ENCODE measurements around the gene WDTC1.
A peak's percentile ranks its signal among the peaks of the same experiment; 100 is the strongest.
"Not testable (repeated sequence)": the region's sequence is repeated elsewhere in the genome, so short reads cannot be mapped to it uniquely, and the experiment has no call there.

Gene WDTC1

DNA sequence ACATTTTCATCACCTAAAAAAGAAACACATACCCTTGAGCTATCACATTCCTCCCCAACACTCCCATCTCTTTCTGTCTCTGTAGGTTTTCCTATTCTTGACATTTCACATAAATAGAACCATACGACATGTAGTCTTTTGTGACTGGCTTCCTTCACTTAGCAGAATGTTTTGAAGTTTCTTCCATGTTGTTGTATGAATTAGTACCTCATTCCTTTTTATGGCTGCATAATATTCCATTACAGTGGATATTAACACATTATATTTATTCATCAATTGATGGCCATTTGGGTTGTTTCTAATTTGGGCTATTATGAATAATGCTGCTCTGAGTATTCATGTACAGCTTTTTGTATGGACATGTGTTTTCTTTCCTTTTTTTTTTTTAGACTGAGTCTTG, 11.8 kb downstream of the WDTC1 start:
- DNase-seq (ENCODE audit: low read depth) = no peak

DNA sequence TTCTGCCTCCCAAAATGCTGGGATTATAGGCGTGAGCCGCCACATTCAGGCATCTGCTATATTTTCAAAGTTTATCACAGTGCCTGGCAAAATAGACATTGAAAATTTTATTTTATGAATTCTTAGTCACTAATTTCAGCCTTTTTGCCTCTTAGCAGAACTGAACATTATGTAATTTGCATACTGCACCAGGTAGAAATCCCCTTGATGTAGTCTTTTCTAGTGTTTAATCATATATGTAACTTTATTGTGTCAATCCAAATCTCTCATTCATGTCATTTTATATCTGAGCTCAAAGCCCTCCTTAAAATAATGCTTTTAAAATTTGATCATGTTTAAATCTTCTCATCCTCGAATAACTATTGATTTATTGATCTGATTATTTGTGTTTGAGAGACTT, 19.2 kb downstream of the WDTC1 start:
- DNase-seq (ENCODE audit: low read depth) = no peak

DNA sequence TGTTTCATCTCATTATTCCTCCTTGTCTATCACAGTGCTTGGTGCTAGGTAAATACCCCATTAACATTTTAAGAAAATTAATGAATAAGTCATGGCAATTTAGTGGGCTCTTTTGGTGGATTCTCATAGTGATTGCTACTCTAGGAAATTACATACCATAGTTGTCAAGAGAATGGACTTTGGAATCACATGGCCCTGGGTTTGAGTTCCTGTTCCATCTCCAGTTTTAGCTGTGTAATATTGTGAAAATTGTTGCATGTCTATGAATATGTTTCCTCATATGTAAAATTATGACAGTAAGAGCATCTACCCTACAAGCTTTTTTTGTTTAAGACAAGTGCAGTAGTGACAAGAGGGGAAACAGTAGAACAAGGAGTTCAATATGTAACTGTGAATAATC, 20.7 kb downstream of the WDTC1 start:
- DNase-seq (ENCODE audit: low read depth) = no peak

DNA sequence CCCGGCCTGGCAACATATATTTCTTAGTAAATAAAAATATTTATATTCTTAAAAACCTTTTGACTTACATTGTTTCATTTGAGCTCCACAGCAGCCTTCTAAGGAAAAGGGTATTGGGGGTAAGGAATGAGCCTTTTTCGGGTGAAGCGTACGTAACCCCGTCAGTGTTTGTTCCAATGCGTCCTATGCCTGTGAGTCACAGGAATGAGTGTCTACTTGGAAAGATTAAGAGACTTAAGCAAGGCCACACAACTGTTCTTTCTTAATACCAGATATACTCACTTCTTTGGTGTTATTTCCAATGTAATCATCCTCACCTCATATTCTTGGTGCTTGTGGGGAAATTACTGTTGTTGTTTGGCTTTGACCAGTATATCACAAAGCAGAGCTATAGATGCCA, 22.7 kb downstream of the WDTC1 start:
- DNase-seq (ENCODE audit: low read depth) = no peak

DNA sequence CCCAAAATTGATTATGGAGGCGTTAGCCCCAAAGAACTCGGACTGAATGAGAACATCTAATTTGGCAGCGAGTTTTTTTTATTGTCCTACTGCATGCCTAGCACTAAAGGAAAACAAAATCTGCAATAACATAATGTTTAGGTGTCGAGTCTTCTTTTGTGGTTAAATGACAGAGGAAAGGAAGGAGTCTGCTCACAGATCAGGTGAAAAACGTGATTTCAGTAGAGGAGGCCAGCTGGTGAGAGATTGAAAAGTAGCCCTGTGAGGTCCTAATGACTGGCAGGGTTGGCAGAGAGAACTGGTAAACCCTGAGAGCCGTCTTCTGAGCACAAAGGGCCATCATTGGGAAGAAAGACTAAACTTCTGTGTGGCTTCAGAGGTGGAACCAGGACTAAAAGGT, 24.2 kb downstream of the WDTC1 start:
- no peak for DNase-seq (ENCODE audit: low read depth)

DNA sequence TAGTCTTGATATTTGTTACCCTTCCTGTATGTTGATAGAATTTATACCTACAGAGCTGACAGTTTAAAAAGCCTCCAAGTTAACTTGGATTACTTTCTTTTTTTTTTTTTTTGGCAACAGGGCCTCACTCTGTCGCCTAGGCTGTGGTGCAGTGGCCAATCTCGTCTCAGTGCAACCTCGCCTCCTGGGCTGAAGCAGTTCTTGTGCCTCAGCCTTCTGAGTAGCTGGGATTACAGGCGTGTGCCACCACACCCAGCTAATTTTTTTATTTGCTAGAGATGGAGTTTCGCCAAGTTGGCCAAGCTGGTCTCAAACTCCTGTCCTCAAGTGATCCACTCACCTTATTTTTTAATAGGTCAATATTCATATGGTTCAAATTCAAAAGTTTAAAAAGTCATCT, 32.7 kb downstream of the WDTC1 start:
- no peak for DNase-seq (ENCODE audit: low read depth)

DNA sequence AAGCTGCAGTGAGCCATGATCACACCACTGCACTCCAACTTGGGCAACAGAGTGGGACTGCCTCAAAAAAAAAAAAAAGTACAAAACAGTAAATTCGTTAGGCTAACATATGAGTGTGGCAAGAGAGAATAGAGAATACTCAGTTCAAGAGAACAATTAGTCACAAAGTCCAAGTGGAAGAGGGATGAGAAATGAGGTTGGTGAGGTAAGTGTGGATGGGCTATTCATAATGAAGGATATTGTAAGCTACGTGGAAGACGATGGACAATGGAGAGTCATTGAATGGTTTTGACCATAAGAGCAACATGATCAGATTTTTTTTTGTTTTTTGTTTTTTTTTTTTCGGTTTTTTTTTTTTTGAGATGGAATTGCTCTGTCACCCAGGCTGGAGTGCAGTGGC, 34.8 kb downstream of the WDTC1 start:
- no peak for DNase-seq (ENCODE audit: low read depth)

DNA sequence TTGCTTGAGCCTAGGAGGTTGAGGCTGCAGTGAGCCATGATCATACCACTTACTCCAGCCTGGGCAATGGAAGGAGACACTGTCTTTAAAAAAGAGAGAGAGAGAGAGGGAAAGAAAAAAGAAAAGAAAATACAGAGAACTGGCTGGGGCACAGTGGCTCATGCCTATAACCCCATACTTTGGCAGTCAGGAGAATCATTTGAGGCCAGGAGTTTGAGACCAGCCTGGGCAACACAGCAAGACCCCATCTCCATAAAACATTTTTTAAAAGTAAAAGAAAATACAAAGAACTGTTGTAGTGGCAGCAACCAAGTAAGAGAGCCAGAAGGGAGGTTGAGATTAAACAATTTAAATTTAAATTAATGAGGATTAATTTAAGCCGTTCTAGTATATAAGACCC, 39.8 kb downstream of the WDTC1 start:
- DNase-seq (ENCODE audit: low read depth) = no peak

DNA sequence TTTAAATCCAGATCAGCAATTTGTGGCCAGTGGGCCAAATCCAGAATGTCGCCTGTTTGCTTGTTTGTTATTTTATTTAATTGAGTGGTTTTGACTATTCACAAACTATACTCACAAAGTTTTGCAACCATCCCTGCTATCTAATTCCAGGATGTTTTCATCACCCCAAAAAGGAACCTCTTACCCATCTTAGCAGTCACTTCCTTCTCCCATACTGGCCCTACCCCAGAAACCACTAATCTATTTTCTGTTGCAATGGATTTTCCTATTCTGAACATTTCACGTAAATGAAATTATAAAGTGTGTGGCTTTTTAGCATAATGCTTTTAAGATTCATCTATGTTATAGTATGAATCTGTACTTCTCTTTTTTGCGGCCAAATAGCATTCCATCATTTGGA, 41.3 kb downstream of the WDTC1 start:
- DNase-seq (ENCODE audit: low read depth) = no peak

DNA sequence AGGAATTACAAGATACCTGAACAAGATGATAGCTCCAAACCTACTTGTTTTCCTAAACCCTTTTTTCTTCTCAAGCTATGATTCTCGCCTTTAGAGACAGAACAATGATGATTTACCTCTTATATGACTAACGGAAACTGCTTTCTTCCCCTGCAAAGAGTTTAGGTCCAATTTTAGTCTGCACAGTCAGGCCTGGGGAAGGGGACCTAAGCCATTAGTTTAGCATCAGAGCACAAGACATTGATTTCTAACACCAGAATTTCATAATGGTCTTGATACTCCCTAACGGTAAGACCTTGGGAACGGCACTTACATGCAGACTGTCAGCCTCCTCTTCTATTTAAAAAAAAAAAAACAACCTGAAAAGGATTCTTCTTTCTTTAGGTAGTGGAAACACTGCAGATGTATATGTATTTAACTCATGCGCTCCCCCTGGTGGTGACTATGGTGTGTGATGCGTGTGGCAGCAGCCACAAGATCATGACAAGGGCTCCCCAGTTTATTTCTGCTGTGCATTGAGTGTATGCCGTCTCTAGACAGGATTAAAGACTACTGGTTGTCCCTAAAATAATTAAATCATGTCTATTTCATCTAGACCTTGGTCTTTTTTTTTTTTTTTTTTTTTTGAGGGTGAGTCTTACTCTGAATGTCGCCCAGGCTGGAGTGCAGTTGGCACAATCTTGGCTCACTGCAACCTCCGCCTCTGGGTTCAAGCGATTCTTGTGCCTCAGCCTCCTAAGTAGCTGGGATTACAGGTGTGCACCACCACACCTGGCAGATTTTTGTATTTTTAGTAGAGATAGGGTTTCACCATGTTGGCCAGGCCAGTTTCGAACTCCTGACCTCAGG, 50.2 kb downstream of the WDTC1 start:
- peak; percentile 67 for DNase-seq (ENCODE audit: low read depth)

DNA sequence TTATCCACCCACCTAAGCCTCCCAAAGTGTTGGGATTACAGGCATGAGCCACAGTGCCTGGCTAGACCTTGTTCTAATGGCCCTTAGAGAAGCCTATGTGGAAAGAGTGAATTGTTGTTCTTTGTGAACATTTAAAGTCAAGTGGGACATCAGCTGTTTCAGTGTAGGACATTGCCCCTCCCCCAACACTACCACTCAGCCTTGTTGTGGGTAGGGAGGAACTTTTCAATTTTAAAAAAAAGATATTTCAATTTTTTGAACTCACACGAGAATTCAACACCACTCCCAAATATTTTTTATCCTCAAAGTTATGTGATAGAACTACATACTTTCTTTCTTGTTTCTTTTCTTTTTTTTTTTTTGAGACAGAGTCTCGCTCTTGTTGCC, 50.8 kb downstream of the WDTC1 start:
- DNase-seq (ENCODE audit: low read depth) = no peak

DNA sequence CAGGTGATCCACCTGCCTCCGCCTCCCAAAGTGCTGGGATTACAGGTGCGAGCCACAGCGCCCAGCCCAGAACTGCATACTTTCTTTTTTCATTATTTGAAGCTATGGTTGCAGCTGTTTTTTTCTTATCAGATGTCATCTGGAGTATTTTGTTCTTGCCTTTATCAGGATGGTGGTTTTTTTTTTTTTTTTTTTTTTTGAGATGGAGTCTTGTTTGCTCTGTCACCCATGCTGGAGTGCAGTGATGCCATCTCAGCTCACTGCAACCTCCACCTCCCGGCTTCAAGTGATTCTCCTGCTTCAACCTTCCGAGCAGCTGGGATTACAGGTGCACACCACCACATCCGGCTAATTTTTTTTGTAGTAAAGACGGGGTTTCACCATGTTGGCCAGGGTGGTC, 51.4 kb downstream of the WDTC1 start:
- DNase-seq (ENCODE audit: low read depth) = not testable (repeated sequence)

DNA sequence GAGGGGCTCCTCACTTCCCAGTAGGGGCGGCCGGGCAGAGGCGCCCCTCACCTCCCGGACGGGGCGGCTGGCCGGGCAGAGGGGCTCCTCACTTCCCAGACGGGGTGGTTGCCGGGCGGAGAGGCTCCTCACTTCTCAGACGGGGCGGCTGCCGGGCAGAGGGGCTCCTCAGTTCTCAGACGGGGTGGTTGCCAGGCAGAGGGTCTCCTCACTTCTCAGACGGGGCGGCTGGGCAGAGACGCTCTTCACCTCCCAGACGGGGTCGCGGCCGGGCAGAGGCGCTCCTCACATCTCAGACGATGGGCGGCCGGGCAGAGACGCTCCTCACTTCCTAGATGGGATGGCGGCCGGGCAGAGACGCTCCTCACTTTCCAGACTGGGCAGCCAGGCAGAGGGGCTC, 54.7 kb downstream of the WDTC1 start:
- not testable (repeated sequence) for DNase-seq (ENCODE audit: low read depth)

DNA sequence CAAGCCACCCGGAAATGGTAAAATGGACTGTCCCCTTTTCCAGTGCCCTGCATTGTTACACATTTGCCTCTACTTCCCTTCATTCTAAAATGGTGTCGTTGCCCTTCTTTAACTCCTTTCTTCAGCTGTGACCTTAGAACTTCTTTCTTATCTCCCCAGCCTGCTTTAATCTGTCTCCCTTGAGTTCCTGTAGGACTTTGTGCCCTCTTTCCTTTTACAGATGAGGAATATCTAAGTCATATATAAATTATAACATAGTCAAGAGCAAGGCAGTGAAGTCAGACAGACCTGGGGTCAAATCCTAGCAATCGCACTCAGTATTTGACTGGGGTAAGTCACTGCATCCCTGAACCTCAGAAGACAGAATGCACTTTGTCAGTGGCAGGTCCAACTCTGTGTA, 56.1 kb downstream of the WDTC1 start:
- no peak for DNase-seq (ENCODE audit: low read depth)

DNA sequence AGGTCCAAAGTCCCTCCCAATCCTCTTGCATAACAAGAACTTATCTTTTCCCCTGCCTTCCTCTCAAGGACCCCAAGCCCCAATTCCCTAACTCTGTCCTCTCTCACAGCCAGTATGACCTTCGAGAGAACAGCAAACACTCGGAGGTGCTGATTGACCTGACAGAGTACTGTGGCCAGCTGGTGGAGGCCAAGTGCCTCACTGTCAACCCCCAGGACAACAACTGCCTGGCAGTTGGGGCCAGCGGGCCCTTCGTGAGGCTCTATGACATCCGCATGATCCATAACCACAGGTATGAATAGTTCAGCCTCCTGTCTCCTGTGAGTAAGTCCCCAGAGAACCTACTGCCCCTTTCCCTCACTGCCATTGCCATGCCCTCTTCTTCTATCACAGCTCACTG, 57.7 kb downstream of the WDTC1 start:
- DNase-seq (ENCODE audit: low read depth) = no peak

DNA sequence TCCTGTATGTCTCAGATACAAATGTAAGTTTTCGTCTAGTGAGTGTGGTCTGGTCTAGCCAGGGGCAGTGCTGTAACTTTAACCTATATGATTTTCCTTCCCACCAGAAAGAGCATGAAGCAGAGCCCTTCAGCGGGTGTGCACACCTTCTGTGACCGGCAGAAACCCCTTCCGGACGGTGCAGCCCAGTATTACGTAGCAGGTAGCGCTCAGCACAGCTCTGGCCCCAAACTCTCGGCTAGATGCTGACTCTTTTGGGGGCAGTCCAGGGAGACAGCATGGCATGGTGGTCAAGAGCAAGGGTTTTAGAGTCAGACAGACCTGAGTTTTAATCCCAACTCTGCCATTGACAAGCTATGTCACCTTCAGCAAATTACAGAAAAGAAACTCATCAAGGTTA, 59.5 kb downstream of the WDTC1 start:
- no peak for DNase-seq (ENCODE audit: low read depth)

DNA sequence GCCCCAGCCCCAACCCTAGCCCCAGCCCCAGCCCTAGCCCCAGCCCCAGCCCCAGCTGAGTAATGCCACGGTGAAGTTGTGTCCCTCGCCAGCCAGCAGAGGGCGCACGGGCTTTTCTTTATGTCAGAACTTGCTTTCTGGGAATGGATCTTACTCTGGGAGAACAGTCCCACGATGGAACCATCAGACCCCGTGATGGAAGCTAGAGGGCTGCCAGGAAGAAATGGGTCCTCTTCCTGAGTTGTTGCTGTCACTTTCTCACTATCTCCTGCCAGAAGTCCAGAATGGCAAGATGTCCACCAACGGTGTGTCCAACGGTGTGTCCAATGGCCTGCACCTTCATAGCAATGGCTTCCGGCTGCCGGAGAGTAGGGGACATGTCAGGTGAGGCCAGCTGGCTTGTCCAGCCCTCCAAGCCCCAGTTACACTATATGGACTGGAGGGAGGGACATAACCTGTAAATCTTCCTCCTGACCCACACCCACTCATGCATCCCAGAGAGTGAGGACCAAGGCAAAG, 62.4 kb downstream of the WDTC1 start:
- DNase-seq (ENCODE audit: low read depth) = peak; percentile 42

DNA sequence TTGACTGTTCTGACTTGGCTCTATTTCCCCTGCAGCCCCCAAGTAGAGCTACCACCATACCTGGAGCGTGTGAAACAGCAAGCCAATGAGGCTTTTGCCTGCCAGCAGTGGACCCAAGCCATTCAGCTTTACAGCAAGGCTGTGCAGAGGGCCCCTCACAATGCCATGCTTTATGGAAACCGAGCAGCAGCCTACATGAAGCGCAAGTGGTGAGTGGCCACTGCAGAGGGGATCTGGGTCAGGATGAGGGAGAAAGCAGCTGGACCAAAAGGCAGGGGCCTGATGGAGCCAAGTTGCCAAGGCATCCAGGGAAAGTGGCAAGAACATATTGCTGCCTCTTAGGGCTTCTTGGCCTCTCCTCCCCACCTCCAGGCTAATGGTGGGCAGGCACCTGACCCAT, 63.5 kb downstream of the WDTC1 start:
- DNase-seq (ENCODE audit: low read depth) = no peak

DNA sequence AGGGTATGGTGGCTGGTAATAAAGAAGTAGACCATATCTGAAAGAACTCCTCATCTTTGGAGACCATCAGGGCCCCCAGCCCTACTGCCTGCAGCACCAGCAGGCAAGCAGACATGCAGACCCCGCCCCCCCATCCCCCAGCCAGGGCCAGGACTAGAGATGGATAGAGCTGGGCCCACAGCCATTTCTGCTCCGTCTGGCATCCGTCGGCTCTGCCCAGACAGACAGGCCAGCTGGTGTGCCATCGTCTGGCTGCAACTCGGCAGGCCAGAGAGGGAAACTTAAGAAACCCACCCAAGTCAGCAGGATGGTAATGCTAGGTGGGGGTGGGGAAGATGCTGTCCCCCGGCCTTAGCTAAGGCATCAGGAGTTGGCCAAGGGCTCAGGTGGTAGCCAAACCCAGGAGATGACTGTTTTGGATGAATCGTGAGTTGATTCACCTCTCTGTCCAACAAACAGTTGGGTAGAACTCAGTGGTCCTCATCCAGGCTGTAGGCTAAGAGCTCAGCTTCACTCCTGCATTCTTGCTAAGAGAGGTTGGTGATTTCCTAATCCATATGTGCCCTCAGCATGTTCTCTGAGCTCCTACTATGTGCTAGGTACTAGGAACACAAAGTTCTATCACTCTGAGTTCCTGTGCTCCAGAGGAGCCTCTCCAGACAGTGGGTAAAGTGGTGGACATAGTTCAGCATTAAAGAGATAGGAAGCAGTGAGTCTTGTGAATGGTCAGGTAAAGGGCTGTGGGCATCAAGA, 64.4 kb downstream of the WDTC1 start:
- no peak for DNase-seq (ENCODE audit: low read depth)

DNA sequence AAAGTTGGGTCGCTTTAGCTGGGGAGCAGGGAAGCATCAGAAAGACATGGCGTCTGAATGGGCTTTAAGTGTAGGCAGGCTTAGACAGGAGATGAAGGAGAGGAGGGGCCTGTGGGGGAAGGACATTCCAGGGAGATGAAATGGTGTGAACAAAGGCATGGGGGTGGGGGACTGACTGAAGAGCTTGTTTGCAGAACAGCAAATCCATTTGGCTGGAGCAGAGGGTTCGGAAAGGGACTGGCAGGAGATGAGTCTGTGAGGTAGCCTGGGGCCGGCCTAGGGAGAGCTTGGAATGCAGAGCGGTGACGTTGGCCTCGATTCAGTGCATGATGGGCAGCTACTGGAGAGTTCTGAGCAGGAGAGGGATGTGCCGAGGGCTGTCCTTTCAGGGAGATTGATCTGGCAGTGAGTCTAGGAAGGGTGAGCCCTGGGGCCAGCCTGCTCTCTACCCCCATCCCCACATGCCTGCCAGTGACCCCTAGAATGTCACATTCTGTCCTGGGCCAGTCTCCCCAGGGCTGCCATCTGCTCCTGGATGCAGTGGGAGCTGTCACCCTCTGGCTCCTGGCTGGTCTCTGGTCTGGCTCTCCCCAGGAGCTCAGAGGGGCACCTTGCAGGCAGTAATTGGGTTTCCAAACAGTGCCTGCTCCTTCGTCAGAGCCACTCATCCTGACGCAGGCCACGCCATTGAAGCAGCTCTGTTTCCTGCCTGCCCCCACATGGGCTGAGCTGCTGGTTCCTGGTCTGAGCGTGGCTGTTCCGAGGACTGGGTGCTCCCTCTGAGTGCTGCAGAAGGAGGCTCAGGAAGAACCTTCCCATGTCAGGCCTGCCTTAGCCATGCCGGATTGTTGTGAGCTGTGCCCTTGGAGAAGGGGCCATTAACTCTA, 65.2 kb downstream of the WDTC1 start:
- DNase-seq (ENCODE audit: low read depth) = no peak

DNA sequence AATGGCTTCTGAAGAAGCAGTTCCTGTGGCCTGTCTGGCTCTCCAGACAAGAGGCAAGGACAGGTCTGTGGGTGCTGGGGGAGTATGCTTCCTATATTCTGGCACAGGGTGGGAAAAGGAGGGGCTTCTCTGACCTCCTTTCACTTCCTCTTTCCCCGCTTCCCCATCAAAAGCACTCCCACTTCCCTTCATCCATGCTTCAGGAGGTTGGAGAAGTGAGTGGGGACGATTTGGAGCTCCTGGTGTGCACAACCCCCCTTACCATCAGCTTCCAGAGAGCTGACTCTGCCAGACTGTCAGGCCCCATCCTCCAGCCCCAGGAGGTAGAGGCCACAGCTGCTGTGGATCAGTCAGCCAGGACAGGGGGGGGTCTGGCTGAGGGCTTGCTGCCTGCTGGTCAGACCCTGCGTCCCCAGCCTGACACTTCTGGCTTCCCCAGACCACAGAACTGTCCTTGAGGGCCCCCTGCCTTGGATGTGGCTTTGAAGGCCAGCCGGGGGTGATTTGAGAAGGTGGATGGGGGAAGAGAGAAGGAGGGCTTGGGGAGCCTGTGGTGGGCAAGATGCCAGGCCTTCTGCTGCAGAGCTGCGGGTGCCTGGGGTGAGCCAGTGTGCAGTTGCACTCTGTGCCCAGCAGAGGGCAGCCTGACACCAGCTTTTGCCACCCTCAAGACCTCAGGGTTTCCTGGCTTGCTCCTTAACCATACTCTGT, 66.1 kb downstream of the WDTC1 start:
- DNase-seq (ENCODE audit: low read depth) = peak; percentile 59

DNA sequence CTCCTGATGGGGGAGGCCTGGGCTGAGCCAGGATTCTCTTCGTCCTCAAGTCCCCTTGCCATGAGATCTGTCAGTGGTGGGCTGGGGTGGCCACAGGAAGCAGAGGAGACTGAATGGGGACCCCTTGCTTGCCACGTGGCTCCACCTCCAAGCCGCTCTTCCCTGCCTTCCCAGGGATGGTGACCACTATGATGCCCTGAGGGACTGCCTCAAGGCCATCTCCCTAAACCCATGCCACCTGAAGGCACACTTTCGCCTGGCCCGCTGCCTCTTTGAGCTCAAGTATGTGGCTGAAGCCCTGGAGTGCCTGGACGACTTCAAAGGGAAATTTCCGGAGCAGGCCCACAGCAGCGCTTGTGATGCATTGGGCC, 66.6 kb downstream of the WDTC1 start:
- DNase-seq (ENCODE audit: low read depth) = no peak
